Loucy (cell line): Measurements from ENCODE around the gene ACTG1.

Source experiments
- CTCF ChIP-seq: fragments of 200-600 bp; sonication (generic); conservative IDR thresholded peaks from 2 replicates; pipeline ENCODE4 v1.5.1; 2014; ENCODE audit warnings: mild to moderate bottlenecking, antibody characterized with exemption, low read length
- EZH2phosphoT487 ChIP-seq: fragments of 200-600 bp; IDR thresholded peaks from 2 replicates; pipeline ENCODE4 v1.6.1; 2018; ENCODE audit warnings: antibody characterized with exemption, mild to moderate bottlenecking, moderate library complexity, borderline replicate concordance

DNA sequence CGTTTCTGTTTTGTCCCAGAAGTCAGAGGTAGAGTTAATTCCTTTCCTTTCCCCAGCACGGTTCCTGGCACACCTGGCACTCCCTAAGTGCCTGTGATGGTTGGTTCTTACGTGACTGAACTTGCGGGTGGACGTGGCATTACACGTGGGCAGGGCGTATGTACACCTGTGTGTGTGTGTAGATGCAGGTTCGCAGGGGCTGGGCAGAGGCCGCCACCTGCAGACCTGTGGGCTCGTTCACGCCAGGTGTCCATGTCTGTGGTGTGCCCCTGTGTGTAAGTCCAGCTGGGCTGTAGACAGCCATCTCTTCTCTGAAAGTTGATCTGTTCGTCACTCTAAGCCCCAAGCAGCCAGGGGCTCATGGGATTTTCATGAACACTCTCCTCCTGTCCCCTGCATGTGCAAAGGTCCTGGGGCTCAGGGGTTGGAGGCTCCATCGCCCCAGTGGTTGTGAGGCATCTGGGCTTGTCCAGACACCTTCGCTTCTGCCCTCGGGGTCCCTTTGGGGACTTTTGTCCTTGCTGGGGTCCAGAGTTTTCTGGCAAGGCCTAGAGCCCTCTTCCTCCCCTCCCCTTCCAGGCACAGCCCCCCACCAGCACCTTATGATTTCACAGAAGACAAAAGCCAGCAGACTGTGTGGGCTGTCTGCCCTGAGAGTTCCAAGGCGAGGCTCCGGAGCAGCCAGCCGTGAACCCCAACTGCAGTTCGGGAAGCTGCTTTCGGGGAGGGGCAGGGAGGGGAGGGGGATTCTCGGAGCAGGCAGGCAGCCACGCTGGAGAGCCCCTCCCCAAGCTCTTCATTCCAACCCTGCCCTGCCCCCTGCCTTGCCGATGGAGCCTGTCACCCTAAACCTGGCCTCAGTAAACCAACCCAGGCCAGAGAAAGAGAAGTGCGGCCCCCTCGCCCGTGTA, 10.1 kb upstream of the ACTG1 start:
- TF ChIP-seq CTCF (0 out of 2 replicates have a peak, but pooled peaks have one; percentile 15), EZH2phosphoT487 (no peak)
